ENCODE data around the gene ACVR1.

ACVR1 gene

DNA sequence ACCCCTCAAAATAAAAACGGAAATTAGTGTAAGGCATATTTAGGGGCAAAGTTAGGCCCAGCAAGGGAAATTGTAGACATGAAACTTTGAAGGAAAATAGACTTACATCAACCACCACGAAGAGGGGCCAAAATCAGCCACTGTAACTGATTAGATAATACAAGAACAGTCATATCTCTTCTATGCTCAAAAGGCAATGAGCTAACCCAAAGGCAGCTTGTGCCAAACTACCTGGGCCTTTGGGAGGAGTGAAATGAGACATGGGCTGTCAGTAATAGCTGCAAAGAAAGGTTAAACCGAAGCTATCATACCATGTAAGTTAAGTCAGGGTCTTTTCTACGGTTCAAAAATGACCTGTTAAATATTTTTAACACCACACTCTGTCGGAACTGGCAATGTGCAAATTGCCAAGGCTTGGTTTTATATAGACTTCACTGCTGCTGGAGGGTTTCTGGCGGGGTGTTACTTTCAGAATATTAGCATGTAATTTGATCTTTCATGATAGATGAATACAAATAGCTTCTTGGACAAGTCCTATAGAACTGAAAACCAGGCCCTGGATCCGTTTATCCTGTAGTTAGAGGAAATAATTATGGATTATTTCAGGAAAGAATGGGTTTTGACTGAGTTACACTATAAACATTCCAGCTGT is 69.6 kb downstream of the ACVR1 start:
- TF ChIP-seq, protein P1, sequence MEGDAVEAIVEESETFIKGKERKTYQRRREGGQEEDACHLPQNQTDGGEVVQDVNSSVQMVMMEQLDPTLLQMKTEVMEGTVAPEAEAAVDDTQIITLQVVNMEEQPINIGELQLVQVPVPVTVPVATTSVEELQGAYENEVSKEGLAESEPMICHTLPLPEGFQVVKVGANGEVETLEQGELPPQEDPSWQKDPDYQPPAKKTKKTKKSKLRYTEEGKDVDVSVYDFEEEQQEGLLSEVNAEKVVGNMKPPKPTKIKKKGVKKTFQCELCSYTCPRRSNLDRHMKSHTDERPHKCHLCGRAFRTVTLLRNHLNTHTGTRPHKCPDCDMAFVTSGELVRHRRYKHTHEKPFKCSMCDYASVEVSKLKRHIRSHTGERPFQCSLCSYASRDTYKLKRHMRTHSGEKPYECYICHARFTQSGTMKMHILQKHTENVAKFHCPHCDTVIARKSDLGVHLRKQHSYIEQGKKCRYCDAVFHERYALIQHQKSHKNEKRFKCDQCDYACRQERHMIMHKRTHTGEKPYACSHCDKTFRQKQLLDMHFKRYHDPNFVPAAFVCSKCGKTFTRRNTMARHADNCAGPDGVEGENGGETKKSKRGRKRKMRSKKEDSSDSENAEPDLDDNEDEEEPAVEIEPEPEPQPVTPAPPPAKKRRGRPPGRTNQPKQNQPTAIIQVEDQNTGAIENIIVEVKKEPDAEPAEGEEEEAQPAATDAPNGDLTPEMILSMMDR (IDR thresholded peaks at IDR 0.05; ENCODE audit: insufficient read depth, low read length, missing control alignments): no peak
- H3K4me3 ChIP-seq (ENCODE audit: low read depth, low read length): no peak overlapping the region
- CTCF ChIA-PET: interaction anchor here (1.1 to 1.6 kb wide), 2 partner anchors 12 to 15 kb away, joined by 3 to 4 read pairs; no protein-coding TSS in a partner anchor
- no peak for DNase-seq (ENCODE audit: low read depth, low spot score)
- POLR2A ChIA-PET: no interaction called here

DNA sequence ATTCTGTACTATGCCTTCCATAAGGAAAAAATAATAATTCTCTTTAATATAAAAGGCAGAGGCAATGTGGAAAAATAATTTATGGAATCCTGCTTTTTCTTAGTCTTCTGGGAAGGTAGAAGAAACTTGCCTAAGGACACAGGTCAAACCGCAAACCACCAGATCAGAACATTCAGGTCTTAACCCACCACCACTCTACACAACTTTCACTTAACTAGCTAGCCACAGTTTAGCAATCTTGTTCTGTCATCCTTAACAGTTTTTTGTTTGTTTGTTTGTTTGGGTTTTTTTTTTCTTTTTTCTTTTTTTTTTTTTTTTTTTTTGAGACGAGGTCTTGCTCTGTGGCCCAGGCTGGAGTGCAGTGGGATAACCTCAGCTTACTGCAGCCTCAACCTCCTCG is 70.6 kb downstream of the ACVR1 start:
- H3K4me3 ChIP-seq (ENCODE audit: low read depth, low read length): no peak overlapping the region
- TF ChIP-seq, protein P1 (IDR thresholded peaks at IDR 0.05; ENCODE audit: insufficient read depth, low read length, missing control alignments): no peak
- POLR2A ChIA-PET: no interaction called here
- CTCF ChIA-PET: no interaction called here
- no peak for DNase-seq (ENCODE audit: low read depth, low spot score)

DNA sequence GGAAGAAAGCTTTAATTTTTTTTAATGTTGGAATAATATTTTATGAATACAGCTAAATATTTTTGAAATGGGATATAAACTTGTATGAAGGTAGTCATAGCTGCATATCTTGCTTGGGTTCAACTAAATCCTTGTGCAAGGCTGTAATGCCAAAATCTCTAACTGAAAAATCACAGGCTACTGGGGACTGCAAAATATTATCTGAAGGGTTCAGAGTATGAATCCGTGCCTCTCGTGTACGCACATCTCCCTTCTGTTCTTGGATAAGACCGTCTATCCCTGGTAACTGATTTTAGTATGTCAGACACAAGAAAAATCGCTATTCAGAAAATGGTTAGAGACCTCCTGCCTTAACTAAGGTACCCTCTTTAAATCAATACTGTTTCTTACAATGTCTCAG is 71.8 kb downstream of the ACVR1 start:
- DNase-seq (ENCODE audit: low read depth, low spot score): no peak
- ChIA-PET CTCF (interaction anchor here (0.7 to 1.6 kb wide), 4 partner anchors 11 to 203 kb away, joined by 3 to 4 read pairs (median 4); no protein-coding TSS in a partner anchor), POLR2A (no interaction called here)
- no peak overlapping the region for H3K4me3 ChIP-seq (ENCODE audit: low read depth, low read length)
- TF ChIP-seq, protein P1 (IDR thresholded peaks at IDR 0.05; ENCODE audit: insufficient read depth, low read length, missing control alignments): no peak

DNA sequence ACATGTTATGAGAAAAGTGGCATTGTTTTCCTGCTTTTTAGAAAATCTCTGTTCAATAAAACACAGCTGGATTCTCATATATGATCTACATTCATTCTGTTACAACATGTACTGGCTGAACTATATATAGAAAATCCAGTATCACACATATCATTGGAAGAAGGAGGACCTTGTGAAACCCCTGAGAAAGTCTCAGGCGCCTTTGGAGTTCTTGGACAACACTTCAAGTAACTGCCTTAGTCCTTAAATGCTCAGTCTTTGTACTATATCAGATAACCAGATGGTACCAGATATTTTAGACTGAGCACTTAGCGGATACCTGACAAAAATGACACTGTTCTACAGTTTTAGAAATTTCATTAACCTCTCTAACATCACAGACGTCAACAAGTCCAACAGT is 72.2 kb downstream of the ACVR1 start:
- ChIA-PET CTCF (interaction anchor here (0.7 to 1.6 kb wide), 4 partner anchors 11 to 203 kb away, joined by 3 to 4 read pairs (median 4); no protein-coding TSS in a partner anchor), POLR2A (no interaction called here)
- no peak for DNase-seq (ENCODE audit: low read depth, low spot score)
- no peak overlapping the region for H3K4me3 ChIP-seq (ENCODE audit: low read depth, low read length)
- TF ChIP-seq, protein P1 (IDR thresholded peaks at IDR 0.05; ENCODE audit: insufficient read depth, low read length, missing control alignments): no peak

DNA sequence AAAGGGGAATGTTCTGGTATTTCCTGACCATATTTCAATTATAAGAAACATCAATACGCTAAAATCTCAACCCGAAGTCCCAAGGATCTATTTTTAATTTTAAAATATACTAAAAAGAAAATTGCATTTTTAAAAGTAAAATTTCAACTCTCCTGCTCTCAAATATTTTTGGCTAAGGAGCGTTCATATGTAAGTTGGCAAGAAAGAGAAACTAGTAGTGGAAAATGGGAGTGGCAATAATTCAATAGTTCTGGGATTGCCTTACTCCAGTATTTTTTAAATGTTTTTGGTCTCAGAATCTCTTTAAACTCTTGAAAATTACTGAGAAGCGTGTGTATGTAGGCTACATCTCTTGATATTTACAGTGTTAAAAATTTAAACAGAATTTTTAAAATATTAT is 72.7 kb downstream of the ACVR1 start:
- no peak for DNase-seq (ENCODE audit: low read depth, low spot score)
- TF ChIP-seq, protein P1 (IDR thresholded peaks at IDR 0.05; ENCODE audit: insufficient read depth, low read length, missing control alignments): no peak
- no peak overlapping the region for H3K4me3 ChIP-seq (ENCODE audit: low read depth, low read length)
- ChIA-PET CTCF (interaction anchor here (0.8 to 1.6 kb wide), 3 partner anchors 10 to 29 kb away, joined by 3 to 4 read pairs (median 4); no protein-coding TSS in a partner anchor), POLR2A (no interaction called here)

DNA sequence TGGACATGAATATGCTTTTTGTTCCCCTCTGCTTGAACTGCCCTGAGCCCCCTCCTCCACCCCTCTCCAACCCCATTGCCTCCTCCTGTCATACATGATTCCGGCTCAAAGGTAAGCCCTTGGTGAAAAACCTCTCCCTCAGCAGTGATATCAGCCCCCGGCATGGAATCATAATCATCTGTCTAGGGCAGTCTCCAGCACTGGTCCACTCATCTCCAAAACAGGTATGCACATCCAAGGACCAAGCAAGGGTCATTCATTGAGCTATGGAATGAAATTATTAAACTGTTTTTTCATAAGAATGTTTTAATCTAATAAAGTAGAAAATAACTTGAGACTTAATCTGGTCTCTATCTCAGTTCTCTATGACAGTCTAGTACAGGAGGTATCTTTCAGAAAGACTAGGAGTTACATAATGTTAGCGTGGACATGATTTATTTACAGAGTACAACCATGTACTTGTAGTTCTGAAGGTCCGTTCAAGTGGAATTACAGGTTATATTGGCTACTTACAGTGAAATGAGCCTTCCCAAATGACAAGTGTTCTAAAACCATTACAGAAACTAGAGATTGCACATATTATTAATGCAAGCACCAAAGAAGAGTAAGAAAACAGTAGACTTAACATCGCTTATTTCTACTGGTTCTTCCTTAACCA is 75.2 kb downstream of the ACVR1 start:
- CTCF ChIA-PET: interaction anchor here (1.0 kb wide), 1 partner anchor 32 kb away, joined by 3 read pairs; no protein-coding TSS in a partner anchor
- H3K4me3 ChIP-seq (ENCODE audit: low read depth, low read length): no peak overlapping the region
- TF ChIP-seq, protein P1 (IDR thresholded peaks at IDR 0.05; ENCODE audit: insufficient read depth, low read length, missing control alignments): no peak
- no peak for DNase-seq (ENCODE audit: low read depth, low spot score)
- POLR2A ChIA-PET: no interaction called here
